22Rv1 (cell line): ENCODE results near the gene WSCD2.

ENCODE experiments used
- H3K27ac ChIP-seq: fragments of 450-650 bp; 2 replicates; pipeline ENCODE4 v1.5.1; 2017
- ZFX ChIP-seq: fragments of 450-650 bp; IDR thresholded peaks from 2 replicates; pipeline ENCODE4 v1.6.1; 2017; ENCODE audit warnings: antibody characterized with exemption, borderline replicate concordance
- TF ChIP-seq, protein P1 (sequence below): fragments of 450-650 bp; IDR thresholded peaks from 2 replicates; pipeline ENCODE4 v1.5.1; 2017; ENCODE audit warnings: mild to moderate bottlenecking

The WSCD2 gene

GRCh38 chr12:108090932-108091678 lies 38.0 kb upstream of the WSCD2 start:
- TF ChIP-seq ZFX: no peak
- TF ChIP-seq, protein P1, sequence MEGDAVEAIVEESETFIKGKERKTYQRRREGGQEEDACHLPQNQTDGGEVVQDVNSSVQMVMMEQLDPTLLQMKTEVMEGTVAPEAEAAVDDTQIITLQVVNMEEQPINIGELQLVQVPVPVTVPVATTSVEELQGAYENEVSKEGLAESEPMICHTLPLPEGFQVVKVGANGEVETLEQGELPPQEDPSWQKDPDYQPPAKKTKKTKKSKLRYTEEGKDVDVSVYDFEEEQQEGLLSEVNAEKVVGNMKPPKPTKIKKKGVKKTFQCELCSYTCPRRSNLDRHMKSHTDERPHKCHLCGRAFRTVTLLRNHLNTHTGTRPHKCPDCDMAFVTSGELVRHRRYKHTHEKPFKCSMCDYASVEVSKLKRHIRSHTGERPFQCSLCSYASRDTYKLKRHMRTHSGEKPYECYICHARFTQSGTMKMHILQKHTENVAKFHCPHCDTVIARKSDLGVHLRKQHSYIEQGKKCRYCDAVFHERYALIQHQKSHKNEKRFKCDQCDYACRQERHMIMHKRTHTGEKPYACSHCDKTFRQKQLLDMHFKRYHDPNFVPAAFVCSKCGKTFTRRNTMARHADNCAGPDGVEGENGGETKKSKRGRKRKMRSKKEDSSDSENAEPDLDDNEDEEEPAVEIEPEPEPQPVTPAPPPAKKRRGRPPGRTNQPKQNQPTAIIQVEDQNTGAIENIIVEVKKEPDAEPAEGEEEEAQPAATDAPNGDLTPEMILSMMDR: no peak
- no peak overlapping the region for H3K27ac ChIP-seq

DNA sequence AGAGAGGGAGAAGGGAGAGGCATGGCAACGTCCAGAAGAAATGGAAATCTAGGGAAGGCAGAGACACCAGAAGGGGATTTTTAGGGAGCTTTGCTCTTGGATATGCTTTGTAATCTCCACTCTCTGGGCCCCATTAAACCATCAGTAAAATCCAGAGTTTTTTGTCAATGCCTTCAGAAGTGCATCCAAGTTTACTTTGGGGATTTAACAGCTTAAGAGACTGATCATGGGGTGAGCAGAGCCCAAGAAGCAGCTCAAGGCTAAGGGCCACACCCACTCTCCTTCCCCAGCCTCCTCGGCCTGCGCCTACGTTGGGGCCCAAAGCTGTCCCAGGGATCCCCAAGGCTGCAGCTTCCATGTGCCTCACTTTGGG lies 37.4 kb upstream of the WSCD2 start:
- TF ChIP-seq, protein P1: no peak
- no peak for TF ChIP-seq ZFX
- H3K27ac ChIP-seq: no peak overlapping the region

- TF ChIP-seq, protein P1: no peak
- no peak for TF ChIP-seq ZFX
- no peak overlapping the region for H3K27ac ChIP-seq
Observed at GRCh38 chr12:108093209-108093608, 35.9 kb upstream of the WSCD2 start.

- no peak overlapping the region for H3K27ac ChIP-seq
- TF ChIP-seq ZFX: no peak
- TF ChIP-seq, protein P1: no peak
Observed at GRCh38 chr12:108094056-108094649, 34.9 kb upstream of the WSCD2 start.

GRCh38 chr12:108097160-108097911 lies 31.8 kb upstream of the WSCD2 start:
- H3K27ac ChIP-seq: no peak overlapping the region
- TF ChIP-seq, protein P1: no peak

- no peak overlapping the region for H3K27ac ChIP-seq
- TF ChIP-seq ZFX: no peak
- TF ChIP-seq, protein P1: no peak
Observed at GRCh38 chr12:108098374-108098773, 30.7 kb upstream of the WSCD2 start.

- TF ChIP-seq, protein P1: no peak
- no peak for TF ChIP-seq ZFX
Observed at GRCh38 chr12:108099073-108099472, 30.0 kb upstream of the WSCD2 start.

More at GRCh38 chr12:108099073-108099472, 30.0 kb upstream of the WSCD2 start:
- H3K27ac ChIP-seq: no peak overlapping the region
